Measurements from ENCODE around the gene EXTL2.
A peak's percentile ranks its signal among the peaks of the same experiment; 100 is the strongest.
"Not testable (repeated sequence)": the region's sequence is repeated elsewhere in the genome, so short reads cannot be mapped to it uniquely, and the experiment has no call there.

EXTL2 gene

DNA sequence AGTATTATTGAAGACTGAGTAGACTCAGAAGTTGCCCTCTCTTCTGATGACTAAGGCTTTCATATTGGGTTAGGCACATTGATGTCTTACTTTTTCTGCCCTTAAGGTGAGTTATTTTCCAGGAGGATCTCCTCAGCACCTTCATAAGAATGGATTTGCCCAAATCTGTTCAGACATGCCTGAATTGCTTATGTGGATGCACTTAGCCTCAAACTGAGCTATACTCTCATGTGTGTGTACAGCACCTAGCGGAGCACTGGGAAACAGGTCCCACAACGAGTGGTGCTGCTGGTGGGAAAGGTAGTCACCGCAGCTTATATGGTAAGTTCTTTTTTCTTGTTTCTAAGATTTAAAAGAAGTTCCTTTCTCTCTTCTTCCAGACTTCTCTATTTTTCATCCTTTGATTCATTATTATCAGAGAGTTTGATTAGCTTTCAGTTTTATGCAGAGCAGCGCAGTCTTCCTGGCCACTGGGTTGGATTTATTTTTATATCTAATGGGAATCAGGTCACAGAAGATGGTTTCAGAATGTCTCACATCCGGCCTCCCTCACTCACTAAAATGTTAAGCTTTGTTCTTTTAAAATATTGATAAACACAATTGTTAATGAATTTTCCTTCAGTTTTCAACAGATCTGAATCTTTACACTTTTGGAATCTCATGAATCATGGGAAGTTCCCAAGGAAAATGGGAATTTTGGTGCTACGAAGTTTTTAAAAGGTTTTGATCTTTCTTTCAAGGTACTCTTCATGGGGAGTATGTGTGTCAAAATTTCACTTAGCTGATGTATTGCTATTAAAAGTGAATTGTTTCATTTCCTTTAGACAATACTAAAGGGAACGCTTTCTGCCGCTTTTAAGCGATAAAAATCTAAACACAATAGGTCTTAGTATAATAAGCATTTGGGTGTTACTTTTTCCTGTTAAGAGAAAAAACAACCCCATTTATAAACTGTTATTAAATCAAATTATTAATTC is 58.5 kb downstream of the EXTL2 start:
- H3K9ac ChIP-seq (ENCODE audit: low read length in 5 of 5) = no peak overlapping the region
- H3K9me3 ChIP-seq (ENCODE audit: control insufficient read depth in 5 of 5, low read length in 5 of 5) = no peaks in the 10 kb centered on the region
- no peak overlapping the region for H3K27ac ChIP-seq (ENCODE audit: low read depth, low read length)
- H3K4me3 ChIP-seq (ENCODE audit: low read depth in 1 of 5, low read length in 5 of 5) = peak overlapping the region in 1 of 5 donors; percentile 27
- H3K4me1 ChIP-seq (ENCODE audit: control insufficient read depth in 5 of 5, insufficient read depth in 5 of 5, low read length in 5 of 5) = peaks cover 0 to 8% (median 0%) of the 10 kb centered on the region in 5 donors
- no peaks in the 10 kb centered on the region for H3K36me3 ChIP-seq (ENCODE audit: control insufficient read depth in 5 of 5, insufficient read depth in 5 of 5, low read length in 5 of 5)
- no peaks in the 10 kb centered on the region for H3K27me3 ChIP-seq (ENCODE audit: control insufficient read depth in 5 of 5, insufficient read depth in 4 of 5, low read length in 5 of 5)

DNA sequence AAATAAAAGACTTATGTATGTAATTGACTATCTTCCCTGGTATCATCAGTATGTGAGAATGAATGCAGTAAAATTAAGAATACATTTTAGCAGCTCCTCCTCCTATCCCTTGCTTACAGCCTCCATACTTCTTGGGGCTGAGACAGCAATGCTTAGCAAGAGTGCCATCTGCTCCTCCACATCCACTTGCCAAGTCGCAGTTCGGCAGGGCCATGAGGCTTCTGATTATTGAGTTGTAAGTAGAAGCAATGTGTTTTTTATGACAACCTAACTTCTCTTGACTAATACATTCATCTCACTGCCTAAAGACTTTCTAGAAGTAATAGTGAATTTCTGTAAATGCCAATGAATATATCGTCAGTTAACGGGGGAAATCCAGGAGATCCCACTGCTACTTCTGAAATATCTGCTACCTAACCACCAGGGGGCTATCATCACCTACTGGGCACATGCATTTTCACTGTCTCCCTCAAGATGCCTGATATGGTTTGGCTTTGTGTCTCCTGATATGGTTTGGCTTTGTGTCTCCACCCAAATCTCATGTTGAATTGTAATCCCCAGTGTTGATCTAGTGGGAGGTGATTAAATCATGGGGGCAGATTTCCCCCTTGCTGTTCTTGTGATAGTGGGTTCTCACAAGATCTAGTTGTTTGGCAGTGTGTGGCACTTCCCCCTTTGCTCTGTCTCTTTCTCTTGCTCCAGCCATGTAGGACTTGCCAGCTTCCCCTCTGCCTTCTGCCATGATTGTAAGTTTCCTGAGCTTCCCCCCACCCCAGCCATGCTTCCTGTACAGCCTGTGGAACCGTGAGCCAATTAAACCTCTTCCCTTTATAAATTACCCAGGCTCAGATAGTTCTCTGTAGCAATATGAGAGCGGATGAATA is 59.6 kb downstream of the EXTL2 start:
- H3K9ac ChIP-seq (ENCODE audit: low read length in 5 of 5) = no peak overlapping the region
- H3K27ac ChIP-seq (ENCODE audit: low read depth, low read length) = no peak overlapping the region
- H3K36me3 ChIP-seq (ENCODE audit: control insufficient read depth in 5 of 5, insufficient read depth in 5 of 5, low read length in 5 of 5) = no peaks in the 10 kb centered on the region
- H3K4me3 ChIP-seq (ENCODE audit: low read depth in 1 of 5, low read length in 5 of 5) = no peak overlapping the region
- no peaks in the 10 kb centered on the region for H3K9me3 ChIP-seq (ENCODE audit: control insufficient read depth in 5 of 5, low read length in 5 of 5)
- peaks cover 0 to 8% (median 0%) of the 10 kb centered on the region in 5 donors for H3K4me1 ChIP-seq (ENCODE audit: control insufficient read depth in 5 of 5, insufficient read depth in 5 of 5, low read length in 5 of 5)
- no peaks in the 10 kb centered on the region for H3K27me3 ChIP-seq (ENCODE audit: control insufficient read depth in 5 of 5, insufficient read depth in 4 of 5, low read length in 5 of 5)

- Histone ChIP-seq H3K4me1 (ENCODE audit: control insufficient read depth in 5 of 5, insufficient read depth in 5 of 5, low read length in 5 of 5) (peaks cover 0 to 8% (median 0%) of the 10 kb centered on the region in 5 donors), H3K9me3 (ENCODE audit: control insufficient read depth in 5 of 5, low read length in 5 of 5) (peaks cover 0 to 6% (median 0%) of the 10 kb centered on the region in 5 donors), H3K4me3 (ENCODE audit: low read depth in 1 of 5, low read length in 5 of 5) (no peak overlapping the region), H3K27ac (ENCODE audit: low read depth, low read length) (no peak overlapping the region), H3K27me3 (ENCODE audit: control insufficient read depth in 5 of 5, insufficient read depth in 4 of 5, low read length in 5 of 5) (no peaks in the 10 kb centered on the region), H3K9ac (ENCODE audit: low read length in 5 of 5) (no peak overlapping the region), H3K36me3 (ENCODE audit: control insufficient read depth in 5 of 5, insufficient read depth in 5 of 5, low read length in 5 of 5) (no peaks in the 10 kb centered on the region)
These were observed 61.8 kb downstream of the EXTL2 start for GRCh38 chr1:100832694-100833428.

DNA sequence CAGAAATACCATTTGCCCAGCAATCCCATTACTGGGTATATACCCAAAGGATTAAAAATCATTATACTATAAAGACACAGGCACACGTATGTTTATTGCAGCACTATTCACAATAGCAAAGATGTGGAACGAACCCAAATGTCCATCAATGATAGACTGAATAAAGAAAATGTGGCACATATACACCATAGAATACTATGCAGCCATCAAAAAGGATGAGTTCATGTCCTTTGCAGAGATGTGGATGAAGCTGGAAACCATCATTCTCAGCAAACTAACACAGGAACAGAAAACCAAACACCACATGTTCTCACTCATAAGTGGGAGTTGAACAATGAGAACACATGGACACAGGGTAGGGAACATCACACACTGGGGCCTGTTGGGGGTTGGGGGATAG is 69.0 kb downstream of the EXTL2 start:
- H3K27me3 ChIP-seq (ENCODE audit: control insufficient read depth in 5 of 5, insufficient read depth in 4 of 5, low read length in 5 of 5); H3K9ac ChIP-seq (ENCODE audit: low read length in 5 of 5); H3K36me3 ChIP-seq (ENCODE audit: control insufficient read depth in 5 of 5, insufficient read depth in 5 of 5, low read length in 5 of 5); H3K9me3 ChIP-seq (ENCODE audit: control insufficient read depth in 5 of 5, low read length in 5 of 5); H3K27ac ChIP-seq (ENCODE audit: low read depth, low read length); H3K4me1 ChIP-seq (ENCODE audit: control insufficient read depth in 5 of 5, insufficient read depth in 5 of 5, low read length in 5 of 5); H3K4me3 ChIP-seq (ENCODE audit: low read depth in 1 of 5, low read length in 5 of 5): not testable (repeated sequence)

Measured in subcutaneous abdominal adipose tissue (tissue), 5 donors.